SK-N-SH (cell line): ENCODE measurements around the gene ACAD10. TPM values are rescaled to one million over a fixed set of nuclear protein-coding genes. Genes with fewer than 3 reads are reported as not detected.

Experiments
- CTCF ChIA-PET: fragments of 300-600, 350-600 bp; formaldehyde crosslinking; extraction: SDS; loops from one replicate; lab custom pipeline; 2021; lab: Yijun Ruan, JAX
- POLR2A ChIA-PET: fragments of 350-600 bp; sonication (Branson Sonifier 250); formaldehyde crosslinking; extraction: SDS; loops from one replicate; lab custom pipeline; 2020; ENCODE audit warnings: antibody characterized with exemption, inconsistent platforms; lab: Yijun Ruan, JAX
- DNase-seq: peaks from one replicate; pipeline ENCODE4 v3.0.0; 2012
- H2AFZ ChIP-seq: fragments of 200-600 bp; sonication (generic); 2 replicates; pipeline ENCODE4 v1.8.1; 2016; ENCODE audit warnings: antibody characterized with exemption, mild to moderate bottlenecking, low read depth
- H3F3A ChIP-seq: fragments of 200-600 bp; sonication (generic); replicated peaks from 2 replicates; pipeline ENCODE3; 2016; ENCODE audit warnings: antibody characterized with exemption, mild to moderate bottlenecking; ENCODE audit not compliant: insufficient read depth
- H3K27ac ChIP-seq, 2 experiments: fragments of 200-500 bp in 1 of 2; fragments of 200-600 bp in 1 of 2; sonication (Bioruptor generic) in 1 of 2; sonication (generic), shearing (Covaris generic) in 1 of 2; 2 replicates each; pipeline versions ENCODE4 v1.5.1 to v1.6.1; 2014 to 2016; ENCODE audit warnings: low read depth in 2 of 2, inconsistent platforms in 1 of 2, low read length in 1 of 2, mild to moderate bottlenecking in 1 of 2, mixed read lengths in 1 of 2
- H3K27me3 ChIP-seq: fragments of 200-600 bp; sonication (generic), shearing (Covaris generic); 2 replicates; pipeline ENCODE4 v1.6.1; 2016; ENCODE audit warnings: mixed run types; ENCODE audit not compliant: insufficient read depth
- H3K36me3 ChIP-seq, 2 experiments: fragments of 200-500 bp in 1 of 2; fragments of 200-600 bp in 1 of 2; sonication (Bioruptor generic) in 1 of 2; sonication (generic) in 1 of 2; replicated peaks in 1 of 2; 2 replicates each; pipeline versions ENCODE3 to v1.5.1; 2014 to 2016; ENCODE audit warnings: low read length in 1 of 2, mild to moderate bottlenecking in 1 of 2; ENCODE audit not compliant: insufficient read depth in 2 of 2, control insufficient read depth in 1 of 2
- H3K4me1 ChIP-seq, 2 experiments: fragments of 200-500 bp in 1 of 2; fragments of 200-600 bp in 1 of 2; sonication (Bioruptor generic) in 1 of 2; sonication (generic), shearing (Covaris generic) in 1 of 2; 2 replicates each; pipeline versions ENCODE4 v1.5.1 to v1.6.1; 2014 to 2016; ENCODE audit warnings: low read depth in 1 of 2, low read length in 1 of 2, mixed run types in 1 of 2; ENCODE audit not compliant: insufficient read depth in 2 of 2, control insufficient read depth in 1 of 2
- H3K4me2 ChIP-seq: fragments of 200-600 bp; sonication (generic), shearing (Covaris generic); 2 replicates; pipeline ENCODE4 v1.6.1; 2017; ENCODE audit warnings: mixed run types
- H3K4me3 ChIP-seq, 2 experiments: fragments of 200-500 bp in 1 of 2; fragments of 200-600 bp in 1 of 2; sonication (Bioruptor generic) in 1 of 2; sonication (generic), shearing (Covaris generic) in 1 of 2; 2 replicates each; pipeline versions ENCODE4 v1.5.1 to v1.8.1; 2014 to 2016; ENCODE audit warnings: low read depth in 2 of 2, inconsistent platforms in 1 of 2, low read length in 1 of 2, mild to moderate bottlenecking in 1 of 2, mixed read lengths in 1 of 2, moderate library complexity in 1 of 2
- H3K79me2 ChIP-seq: fragments of 200-600 bp; sonication (generic); 2 replicates; pipeline ENCODE4 v1.8.1; 2017; ENCODE audit warnings: mild to moderate bottlenecking; ENCODE audit not compliant: insufficient read depth
- H3K9ac ChIP-seq: fragments of 200-600 bp; sonication (generic); 2 replicates; pipeline ENCODE4 v1.6.1; 2017; ENCODE audit warnings: mixed run types
- H3K9me2 ChIP-seq: fragments of 200-600 bp; sonication (generic); 2 replicates; pipeline ENCODE4 v1.6.1; 2017; ENCODE audit warnings: mixed run types
- H3K9me3 ChIP-seq: fragments of 200-600 bp; sonication (generic); 2 replicates; pipeline ENCODE4 v1.6.1; 2017; ENCODE audit warnings: mixed run types, mild to moderate bottlenecking, moderate library complexity
- H4K20me1 ChIP-seq: fragments of 200-600 bp; sonication (generic); 2 replicates; pipeline ENCODE4 v1.6.1; 2017; ENCODE audit warnings: mild to moderate bottlenecking, mixed run types; ENCODE audit not compliant: insufficient read depth
- CHD2 ChIP-seq: fragments of 150-350 bp; IDR thresholded peaks from 2 replicates; pipeline ENCODE4 v1.6.1; 2018; ENCODE audit warnings: low read length; ENCODE audit not compliant: partially characterized antibody
- EZH2phosphoT487 ChIP-seq: fragments of 200-600 bp; sonication (generic); IDR thresholded peaks from 2 replicates; pipeline ENCODE4 v1.6.1; 2017; ENCODE audit warnings: low read depth, mixed run types, mild to moderate bottlenecking, antibody characterized with exemption, moderate library complexity, borderline replicate concordance
- FOXM1 ChIP-seq: IDR thresholded peaks from 2 replicates; pipeline ENCODE4 v1.4.0; 2012; ENCODE audit warnings: low read depth, mild to moderate bottlenecking
- GATA2 ChIP-seq: sonication (generic); formaldehyde crosslinking; IDR thresholded peaks from 2 replicates; pipeline ENCODE4 v1.5.0; 2020; ENCODE audit warnings: mild to moderate bottlenecking, missing genetic modification reagents
- IRF3 ChIP-seq: fragments of 150-350 bp; IDR thresholded peaks from 2 replicates; pipeline ENCODE4 v1.6.1; 2016; ENCODE audit warnings: mild to moderate bottlenecking, low read depth, low read length
- MAX ChIP-seq: IDR thresholded peaks from 2 replicates; pipeline ENCODE4 v1.4.0; 2012; ENCODE audit warnings: low read depth
- MEF2A ChIP-seq: IDR thresholded peaks from 2 replicates; pipeline ENCODE4 v1.4.0; 2012; ENCODE audit warnings: low read depth, borderline replicate concordance
- NFIC ChIP-seq: IDR thresholded peaks from 2 replicates; pipeline ENCODE4 v1.4.0; 2012; ENCODE audit warnings: borderline replicate concordance
- POLR2AphosphoS5 ChIP-seq: IDR thresholded peaks from 2 replicates; pipeline ENCODE4 v1.6.1; 2012; ENCODE audit warnings: low read depth, low read length
- RAD21 ChIP-seq: IDR thresholded peaks from 2 replicates; pipeline ENCODE4 v1.6.1; 2012; ENCODE audit warnings: mild to moderate bottlenecking, low read length
- RCOR1 ChIP-seq: fragments of 150-350 bp; IDR thresholded peaks from 2 replicates; pipeline ENCODE4 v1.6.1; 2017; ENCODE audit warnings: antibody characterized with exemption, low read length
- RFX5 ChIP-seq: IDR thresholded peaks from 2 replicates; pipeline ENCODE4 v1.6.1; 2012; ENCODE audit warnings: mild to moderate bottlenecking, improper control_type of control experiment, low read length
- TCF12 ChIP-seq: IDR thresholded peaks from 2 replicates; pipeline ENCODE4 v1.4.0; 2012
- TEAD4 ChIP-seq: IDR thresholded peaks from 2 replicates; pipeline ENCODE4 v1.4.0; 2012; ENCODE audit warnings: mild to moderate bottlenecking, borderline replicate concordance; ENCODE audit not compliant: insufficient read depth
- USF1 ChIP-seq: IDR thresholded peaks from 2 replicates; pipeline ENCODE4 v1.4.0; 2012; ENCODE audit warnings: low read depth, borderline replicate concordance
- USF2 ChIP-seq: fragments of 150-350 bp; IDR thresholded peaks from 2 replicates; pipeline ENCODE4 v1.6.1; 2017; ENCODE audit warnings: antibody characterized with exemption, low read length, low read depth, borderline replicate concordance
- ZBTB33 ChIP-seq: IDR thresholded peaks from 2 replicates; pipeline ENCODE4 v1.4.0; 2012; ENCODE audit warnings: low read depth, borderline replicate concordance
- WGBS: methylation state at CpG from one replicate; pipeline ENCODE4 v1.1.6; 2017; ENCODE audit warnings: low lambda C conversion rate; 5-methylcytosine and 5-hydroxymethylcytosine counted together
- polyA plus RNA-seq, 3 experiments: library from polyadenylated mRNA; depleted of rRNA; stranded (reverse); fragments of >200 nt; gene quantifications; 2 replicates each; pipeline ENCODE4 v1.2.3, GENCODE V29; 2012

ACAD10 gene
- polyA plus RNA-seq, 1 of the 3 experiments (the other 2 are of a cell fraction): 24.6 TPM

GRCh38 chr12:111640506-111640905 lies 45.3 kb upstream of the ACAD10 start:
- ChIA-PET POLR2A (interaction anchor here (0.6 kb wide), 1 partner anchor 9 kb away, joined by 3 read pairs; no protein-coding TSS in a partner anchor), CTCF (interaction anchor here (0.7 kb wide), 1 partner anchor 808 kb away, joined by 3 read pairs; no protein-coding TSS in a partner anchor)
- H2AFZ ChIP-seq: no peak overlapping the region
- H4K20me1 ChIP-seq: no peaks in the 10 kb centered on the region
- H3K9me2 ChIP-seq: no peaks in the 10 kb centered on the region
- no peak overlapping the region for H3K27ac ChIP-seq
- H3K4me2 ChIP-seq: no peak overlapping the region
- peaks cover 9 to 11% of the 10 kb centered on the region in 2 experiments; a peak in 2 of 4 replicates for H3K4me1 ChIP-seq
- H3K4me3 ChIP-seq: no peak overlapping the region
- H3K9ac ChIP-seq: no peak overlapping the region
- no peaks in the 10 kb centered on the region for H3K27me3 ChIP-seq
- TF ChIP-seq RAD21 (no peak), POLR2AphosphoS5 (no peak), GATA2 (CRISPR knock-in tag) (no peak), NFIC (no peak), USF1 (no peak)
- H3K9me3 ChIP-seq: no peaks in the 10 kb centered on the region
- 98% methylated on average over 5 of the region's 5 CpGs for WGBS
- DNase-seq: no peak
- no peaks in the 10 kb centered on the region for H3K79me2 ChIP-seq
- H3F3A ChIP-seq: peaks cover 4% of the 10 kb centered on the region
- H3K36me3 ChIP-seq: peaks cover 20 to 26% of the 10 kb centered on the region in 2 experiments

- Histone ChIP-seq H3F3A (no peaks in the 10 kb centered on the region), H3K27me3 (no peaks in the 10 kb centered on the region), H3K79me2 (0 out of 2 replicates have a peak, but pooled peaks cover 3% of the 10 kb centered on the region), H3K9ac (no peak overlapping the region), H3K4me2 (no peak overlapping the region), H3K9me3 (no peaks in the 10 kb centered on the region), H2AFZ (no peak overlapping the region), H3K36me3 (peaks cover 20 to 46% of the 10 kb centered on the region in 2 experiments), H3K9me2 (no peaks in the 10 kb centered on the region), H3K27ac (no peak overlapping the region), H3K4me1 (no peaks in the 10 kb centered on the region), H4K20me1 (no peaks in the 10 kb centered on the region), H3K4me3 (no peak overlapping the region)
- no peak for DNase-seq
- POLR2A ChIA-PET: interaction anchor here (0.5 kb wide), 1 partner anchor 893 kb away, joined by 3 read pairs; no protein-coding TSS in a partner anchor
- WGBS: 91% methylated on average over 4 of the region's 4 CpGs
- CTCF ChIA-PET: interaction anchor here (0.7 to 1.0 kb wide), 2 partner anchors 112 to 153 kb away, joined by 3 read pairs; no protein-coding TSS in a partner anchor
- TF ChIP-seq RFX5 (no peak), TCF12 (no peak), FOXM1 (no peak), TEAD4 (no peak), CHD2 (no peak), MEF2A (no peak), RCOR1 (no peak), IRF3 (no peak), USF2 (no peak), EZH2phosphoT487 (no peak), RAD21 (no peak), GATA2 (CRISPR knock-in tag) (no peak), MAX (no peak), ZBTB33 (no peak)
Measured at GRCh38 chr12:111642681-111643426, 43.0 kb upstream of the ACAD10 start.
